Stomach (tissue), 4 donors: Measurements from ENCODE around the gene ZSCAN21.

Experiments used
- EP300 ChIP-seq: sonication (generic); formaldehyde crosslinking; IDR thresholded peaks from one replicate; pipeline ENCODE4 v1.6.1; 2017; ENCODE audit warnings: antibody characterized with exemption
- POLR2A ChIP-seq, 4 donors: fragments of 450-650 bp; IDR thresholded peaks; one replicate each; pipeline ENCODE4 v1.6.1; 2016; ENCODE audit warnings: antibody characterized with exemption in 4 of 4, control low read depth in 2 of 4, mild to moderate bottlenecking in 1 of 4, moderate library complexity in 1 of 4
- POLR2AphosphoS5 ChIP-seq, 3 donors: sonication (generic); formaldehyde crosslinking; IDR thresholded peaks; one replicate each; pipeline ENCODE4 v1.6.1; 2016; ENCODE audit warnings: antibody characterized with exemption in 3 of 3
- TF ChIP-seq, protein P1 (sequence below), 7 experiments: fragments of 450-650 bp in 4 of 7; fragments of 200-600 bp in 3 of 7; sonication (generic) in 3 of 7; IDR thresholded peaks; one replicate each; pipeline ENCODE4 v1.5.1; 2016 to 2019; ENCODE audit warnings: antibody characterized with exemption in 7 of 7, control low read depth in 2 of 7, mild to moderate bottlenecking in 1 of 7

DNA sequence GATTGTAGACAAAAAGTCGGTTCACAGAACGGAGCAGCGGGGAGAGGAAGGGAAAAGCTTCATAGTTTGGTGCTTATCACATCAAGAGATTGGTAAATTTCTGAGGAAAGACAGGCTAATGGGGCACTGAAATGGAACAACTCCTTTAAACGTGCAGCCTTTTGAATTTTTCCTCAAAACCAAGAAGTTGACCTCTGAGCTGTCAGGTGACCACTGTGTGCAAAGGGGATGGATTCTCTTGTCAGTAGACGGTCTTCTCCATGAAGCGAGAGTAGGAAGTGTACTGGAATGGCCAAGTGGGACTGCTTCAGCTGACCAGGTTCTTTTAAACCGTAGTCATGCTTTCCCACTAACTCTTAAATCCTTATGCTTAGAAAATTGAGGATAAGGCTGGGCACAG, 11.2 kb upstream of the ZSCAN21 start:
- TF ChIP-seq, protein P1, sequence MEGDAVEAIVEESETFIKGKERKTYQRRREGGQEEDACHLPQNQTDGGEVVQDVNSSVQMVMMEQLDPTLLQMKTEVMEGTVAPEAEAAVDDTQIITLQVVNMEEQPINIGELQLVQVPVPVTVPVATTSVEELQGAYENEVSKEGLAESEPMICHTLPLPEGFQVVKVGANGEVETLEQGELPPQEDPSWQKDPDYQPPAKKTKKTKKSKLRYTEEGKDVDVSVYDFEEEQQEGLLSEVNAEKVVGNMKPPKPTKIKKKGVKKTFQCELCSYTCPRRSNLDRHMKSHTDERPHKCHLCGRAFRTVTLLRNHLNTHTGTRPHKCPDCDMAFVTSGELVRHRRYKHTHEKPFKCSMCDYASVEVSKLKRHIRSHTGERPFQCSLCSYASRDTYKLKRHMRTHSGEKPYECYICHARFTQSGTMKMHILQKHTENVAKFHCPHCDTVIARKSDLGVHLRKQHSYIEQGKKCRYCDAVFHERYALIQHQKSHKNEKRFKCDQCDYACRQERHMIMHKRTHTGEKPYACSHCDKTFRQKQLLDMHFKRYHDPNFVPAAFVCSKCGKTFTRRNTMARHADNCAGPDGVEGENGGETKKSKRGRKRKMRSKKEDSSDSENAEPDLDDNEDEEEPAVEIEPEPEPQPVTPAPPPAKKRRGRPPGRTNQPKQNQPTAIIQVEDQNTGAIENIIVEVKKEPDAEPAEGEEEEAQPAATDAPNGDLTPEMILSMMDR (IDR thresholded peaks at IDR 0.05): no peak
- TF ChIP-seq POLR2A (IDR thresholded peaks at IDR 0.05): no peak
- TF ChIP-seq POLR2AphosphoS5 (IDR thresholded peaks at IDR 0.05): no peak
- TF ChIP-seq EP300: no peak
